ENCODE results near the gene EFEMP2.

The EFEMP2 gene

GRCh38 chr11:65866509-65867283 lies 5.9 kb downstream of the EFEMP2 start:
- DNase-seq (ENCODE audit: low spot score), result no peak

GRCh38 chr11:65865550-65866172 lies 6.9 kb downstream of the EFEMP2 start:
- no peak for DNase-seq (ENCODE audit: low spot score)

DNA sequence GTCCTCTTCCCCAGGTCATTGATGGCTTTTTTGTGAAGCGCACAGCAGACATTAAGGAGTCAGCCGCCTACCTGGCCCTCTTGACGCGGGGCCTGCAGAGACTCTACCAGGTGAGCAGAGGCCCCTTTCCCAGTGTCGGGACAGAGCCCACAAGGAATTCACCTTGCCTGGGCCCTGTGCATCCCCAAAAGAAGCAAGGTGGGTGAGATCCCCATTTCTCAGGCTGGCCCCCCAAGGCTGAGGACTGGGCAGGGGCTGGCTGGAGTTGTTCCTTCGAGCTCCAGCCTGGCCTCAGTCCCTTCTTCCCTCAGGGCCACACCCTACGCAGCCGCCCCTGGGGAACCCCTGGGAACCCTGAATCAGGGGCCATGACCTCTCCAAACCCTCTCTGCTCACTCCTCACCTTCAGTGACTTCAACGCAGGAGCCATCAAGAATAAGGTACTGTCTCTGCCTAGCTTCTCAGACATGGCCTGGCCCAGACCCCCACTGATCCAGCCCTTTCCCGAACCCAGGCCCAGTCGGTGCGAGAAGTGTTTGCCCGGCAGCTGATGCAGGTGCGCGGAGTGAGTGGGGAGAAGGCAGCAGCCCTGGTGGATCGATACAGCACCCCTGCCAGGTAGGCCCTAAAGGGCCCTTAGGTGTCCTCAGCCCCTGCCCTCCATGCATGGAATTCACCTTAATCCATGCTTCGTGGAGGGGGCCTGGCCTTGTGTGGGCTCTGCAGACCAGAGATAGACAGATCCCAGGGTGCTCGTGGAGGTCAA lies 7.7 kb downstream of the EFEMP2 start:
- DNase-seq (ENCODE audit: low spot score), result no peak

DNA sequence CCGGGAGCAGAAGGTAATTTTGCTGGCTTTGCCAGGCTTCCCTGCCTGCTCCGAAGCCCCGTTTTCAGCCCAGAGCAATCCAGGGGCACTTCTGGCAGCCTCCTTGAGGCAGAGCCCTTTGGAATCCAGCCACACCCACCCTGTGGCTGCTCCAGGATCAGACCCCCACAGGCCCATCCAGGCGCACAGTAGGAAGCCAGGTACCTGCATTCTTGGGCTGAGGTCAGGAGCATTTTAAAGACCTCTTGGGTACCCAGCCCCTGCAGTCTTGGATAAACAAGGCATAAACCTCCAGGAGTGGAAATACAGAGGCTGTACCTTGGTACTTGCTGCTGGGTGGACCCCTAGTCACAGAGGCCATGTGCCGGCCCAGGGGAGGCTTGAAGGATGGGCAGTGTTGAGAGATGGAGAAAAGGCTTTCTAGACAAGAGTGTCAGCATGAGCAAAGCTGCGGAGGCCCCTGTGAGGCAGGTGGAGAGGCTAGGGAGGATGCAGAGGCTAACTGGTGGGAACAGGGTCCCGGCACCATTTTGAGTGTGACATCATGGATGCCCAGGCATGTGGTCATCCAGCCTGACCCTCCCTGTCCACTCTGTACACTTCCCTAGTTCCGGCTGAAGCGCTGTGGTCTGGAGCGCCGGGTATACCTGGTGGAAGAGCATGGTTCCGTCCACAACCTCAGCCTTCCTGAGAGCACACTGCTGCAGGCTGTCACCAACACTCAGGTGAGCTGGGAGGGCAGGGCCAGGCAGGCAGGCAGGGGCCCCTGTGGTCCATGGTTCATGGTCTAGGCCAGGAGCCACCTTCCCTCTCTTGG lies 8.5 kb downstream of the EFEMP2 start:
- no peak for DNase-seq (ENCODE audit: low spot score)

- DNase-seq (ENCODE audit: low spot score), result no peak
Measured at GRCh38 chr11:65862941-65863888, 9.4 kb downstream of the EFEMP2 start.

DNA sequence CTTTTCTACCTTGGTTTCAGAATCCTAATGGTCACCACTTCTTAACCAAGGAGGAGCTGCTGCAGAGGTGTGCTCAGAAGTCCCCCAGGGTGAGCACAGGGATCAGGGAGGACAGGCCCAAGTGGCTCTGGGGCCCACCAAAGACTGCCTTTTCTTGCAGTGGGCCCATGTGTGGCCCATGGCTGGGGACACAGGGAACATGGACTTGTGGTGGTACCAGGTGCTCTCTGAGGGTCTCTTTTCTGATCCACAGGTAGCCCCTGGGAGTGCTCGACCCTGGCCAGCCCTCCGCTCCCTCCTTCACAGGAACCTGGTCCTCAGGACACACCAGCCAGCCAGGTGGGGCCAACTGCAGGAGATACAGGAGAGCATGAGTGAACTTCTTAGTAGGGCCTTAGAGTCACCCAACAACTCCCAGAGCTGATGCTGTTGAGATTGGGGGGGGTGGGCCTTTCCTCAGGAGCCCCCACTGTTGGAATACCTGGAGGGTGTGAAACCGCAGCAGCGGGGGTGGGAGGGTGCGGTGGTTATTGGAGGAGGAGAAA lies 10.3 kb downstream of the EFEMP2 start:
- no peak for DNase-seq (ENCODE audit: low spot score)

DNA sequence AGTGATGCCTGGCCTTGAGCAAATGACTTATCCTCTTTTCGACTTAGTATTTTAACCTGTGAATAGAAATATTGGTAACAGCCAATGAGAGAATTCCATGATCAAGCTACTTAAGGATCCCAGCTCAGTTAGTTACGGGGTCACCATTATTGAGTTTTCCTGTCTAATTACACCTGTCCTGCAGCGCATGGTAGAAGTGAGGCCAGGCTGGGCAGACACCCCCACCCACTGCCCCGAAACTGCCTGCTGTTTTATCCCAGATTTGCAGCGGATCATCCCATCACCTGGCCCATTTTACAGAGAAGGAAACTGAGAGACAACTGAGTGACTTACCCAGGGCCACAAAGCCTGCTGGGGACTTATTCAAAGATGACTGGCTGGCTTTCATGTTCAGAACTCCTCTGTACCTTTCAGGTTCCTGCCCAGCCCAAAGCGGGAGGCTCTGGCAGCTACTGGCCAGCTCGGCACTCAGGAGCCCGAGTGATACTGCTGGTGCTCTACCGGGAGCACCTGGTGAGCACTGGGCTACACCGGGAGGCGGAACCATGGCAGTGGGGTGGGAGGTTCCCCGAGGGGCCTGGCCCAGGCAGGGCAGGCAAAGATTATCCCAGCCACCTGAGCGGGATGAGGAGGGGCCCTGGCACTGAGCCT lies 10.9 kb downstream of the EFEMP2 start:
- no peak for DNase-seq (ENCODE audit: low spot score)

GRCh38 chr11:65861165-65861505 lies 11.5 kb downstream of the EFEMP2 start:
- no peak for DNase-seq (ENCODE audit: low spot score)

- peak; percentile 95 for DNase-seq (ENCODE audit: low spot score)
Measured at GRCh38 chr11:65860278-65861164, 12.1 kb downstream of the EFEMP2 start, which contains the start of gene MUS81. Gene MUS81, plus strand, starts transcription at chr11:65860433. Its CDS starts 321 bp downstream, at chr11:65860754.

- DNase-seq (ENCODE audit: low spot score), result peak; percentile 42
Measured at GRCh38 chr11:65859812-65860277, 12.8 kb downstream of the EFEMP2 start.

DNA sequence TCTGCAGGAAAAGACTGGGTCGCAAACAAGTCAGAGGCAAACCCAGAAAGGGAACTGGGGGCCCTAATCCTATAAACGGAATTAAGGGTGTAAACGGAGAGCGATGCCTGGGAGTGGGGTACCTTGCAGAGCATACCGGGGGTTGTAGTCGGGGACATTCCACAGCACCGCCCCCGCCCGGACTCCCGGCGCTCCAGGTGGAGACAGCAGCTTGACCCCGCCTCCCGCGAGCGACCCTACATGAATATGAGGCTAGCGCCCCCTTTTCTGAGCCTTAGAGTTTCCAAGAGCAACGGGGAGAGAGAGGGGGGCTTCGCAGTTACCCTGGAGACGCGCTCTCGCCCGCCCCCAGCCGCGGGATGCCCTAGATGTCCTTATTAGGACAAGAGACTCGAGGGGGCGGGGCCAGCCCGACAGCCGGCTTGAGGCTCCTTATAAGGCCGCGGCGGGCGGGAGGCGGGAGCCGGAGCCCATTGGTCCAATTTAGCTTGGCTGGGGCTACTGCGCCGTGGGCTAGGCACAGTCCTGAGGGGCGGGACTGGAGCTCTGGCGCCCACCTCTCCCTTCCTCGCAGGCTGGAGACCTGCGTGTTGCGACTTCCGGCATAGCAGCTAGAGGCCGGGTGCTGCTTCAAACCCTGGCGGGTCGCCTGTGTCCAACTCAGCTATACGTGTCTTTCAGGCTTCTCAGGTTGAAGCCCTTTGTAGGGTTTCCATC lies 13.3 kb downstream of the EFEMP2 start:
- peak; percentile 98 for DNase-seq (ENCODE audit: low spot score)

DNA sequence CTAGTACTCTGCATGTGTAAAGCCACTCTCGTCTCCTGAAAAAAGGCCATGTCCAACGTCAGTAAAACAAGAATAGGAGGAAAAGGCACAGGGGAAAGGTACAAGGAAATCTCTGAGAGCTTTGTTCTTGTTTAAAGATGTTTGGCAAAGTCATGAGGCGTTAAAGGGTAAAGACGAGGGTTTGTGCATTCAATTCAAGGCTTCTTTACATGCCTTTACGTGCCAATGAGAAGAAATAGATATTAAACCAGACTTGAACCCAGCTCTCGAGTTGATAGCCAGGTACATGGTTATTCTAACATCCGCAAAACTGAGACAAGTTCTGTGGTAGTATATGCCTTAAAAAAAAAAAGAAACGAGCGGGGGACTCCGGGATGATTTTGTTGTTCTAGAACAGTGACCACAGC lies 13.9 kb downstream of the EFEMP2 start:
- DNase-seq (ENCODE audit: low spot score), result no peak

- DNase-seq (ENCODE audit: low spot score), result peak; percentile 98
Measured at GRCh38 chr11:65857853-65858680, 14.5 kb downstream of the EFEMP2 start, which contains the start of gene CFL1. Gene CFL1, minus strand, starts transcription at chr11:65858180. Its CDS starts 81 bp downstream, at chr11:65858099.

- DNase-seq (ENCODE audit: low spot score), result no peak
Measured at GRCh38 chr11:65857500-65857852, 15.1 kb downstream of the EFEMP2 start.

- DNase-seq (ENCODE audit: low spot score), result peak; percentile 82
Measured at GRCh38 chr11:65856689-65857499, 15.7 kb downstream of the EFEMP2 start.

DNA sequence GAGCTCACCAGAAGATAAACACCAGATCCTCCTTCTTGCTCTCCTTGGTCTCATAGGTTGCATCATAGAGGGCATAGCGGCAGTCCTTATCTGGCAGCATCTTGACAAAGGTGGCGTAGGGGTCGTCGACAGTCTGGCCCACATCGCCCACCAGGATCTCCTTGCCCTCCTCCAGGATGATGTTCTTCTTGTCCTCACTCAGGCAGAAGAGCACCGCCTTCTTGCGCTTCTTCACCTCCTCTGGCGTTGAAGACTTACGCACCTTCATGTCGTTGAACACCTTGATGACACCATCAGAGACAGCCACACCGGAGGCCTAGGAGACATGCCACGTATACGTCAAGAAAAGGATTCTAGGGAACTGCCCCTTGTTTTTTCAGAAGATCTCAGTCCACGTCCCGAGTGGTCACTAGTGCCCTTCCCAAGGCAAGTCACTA lies 16.7 kb downstream of the EFEMP2 start:
- DNase-seq (ENCODE audit: low spot score), result peak; percentile 2
